ENCODE measurements around the gene CD2.
"Not testable (repeated sequence)": the region's sequence is repeated elsewhere in the genome, so short reads cannot be mapped to it uniquely, and the experiment has no call there.

CD2 gene

DNA sequence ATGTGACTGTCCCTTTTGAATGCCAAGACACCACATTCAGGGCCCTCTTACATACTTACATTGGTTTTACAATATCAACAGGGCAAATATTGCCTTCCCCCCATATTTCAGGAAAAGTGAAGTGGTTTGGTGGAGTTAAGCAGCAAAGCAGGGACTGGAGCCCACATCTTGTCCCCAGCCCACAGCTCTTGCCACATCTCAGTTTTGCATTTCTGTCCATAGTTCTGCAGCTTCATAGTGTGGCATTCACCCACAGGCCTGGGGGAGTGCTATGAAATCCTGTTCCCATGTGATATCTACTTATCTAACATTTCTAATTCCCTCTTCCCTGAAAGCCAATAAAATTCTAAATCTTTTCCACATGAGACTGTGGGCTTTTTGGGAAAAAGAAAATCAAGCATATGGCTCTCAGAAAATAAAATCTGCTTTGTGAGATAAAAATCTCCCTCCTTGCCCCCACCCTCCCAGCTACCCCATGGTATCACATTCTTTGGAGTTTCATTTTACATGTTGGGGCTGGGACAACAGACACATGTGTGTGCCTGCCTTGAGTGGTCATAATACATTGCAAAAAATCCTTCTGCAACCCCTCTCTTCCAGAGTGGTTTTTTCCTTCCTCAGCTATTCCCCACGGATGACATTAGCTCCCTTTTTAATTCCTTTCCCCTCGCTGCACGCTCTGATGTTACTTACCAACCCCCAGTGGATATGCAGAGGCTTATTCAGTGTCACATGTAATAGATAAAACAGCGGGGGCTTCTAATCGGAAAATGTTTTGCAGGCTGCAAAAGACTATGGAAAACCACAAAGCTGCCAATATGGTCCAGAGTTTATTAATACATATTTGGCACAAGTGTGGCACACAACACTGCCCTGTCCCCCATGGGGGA lies 20.5 kb upstream of the CD2 start:
- no peak for DNase-seq

- no peak for DNase-seq
Observed at GRCh38 chr1:116735246-116735645, 19.0 kb upstream of the CD2 start.

DNA sequence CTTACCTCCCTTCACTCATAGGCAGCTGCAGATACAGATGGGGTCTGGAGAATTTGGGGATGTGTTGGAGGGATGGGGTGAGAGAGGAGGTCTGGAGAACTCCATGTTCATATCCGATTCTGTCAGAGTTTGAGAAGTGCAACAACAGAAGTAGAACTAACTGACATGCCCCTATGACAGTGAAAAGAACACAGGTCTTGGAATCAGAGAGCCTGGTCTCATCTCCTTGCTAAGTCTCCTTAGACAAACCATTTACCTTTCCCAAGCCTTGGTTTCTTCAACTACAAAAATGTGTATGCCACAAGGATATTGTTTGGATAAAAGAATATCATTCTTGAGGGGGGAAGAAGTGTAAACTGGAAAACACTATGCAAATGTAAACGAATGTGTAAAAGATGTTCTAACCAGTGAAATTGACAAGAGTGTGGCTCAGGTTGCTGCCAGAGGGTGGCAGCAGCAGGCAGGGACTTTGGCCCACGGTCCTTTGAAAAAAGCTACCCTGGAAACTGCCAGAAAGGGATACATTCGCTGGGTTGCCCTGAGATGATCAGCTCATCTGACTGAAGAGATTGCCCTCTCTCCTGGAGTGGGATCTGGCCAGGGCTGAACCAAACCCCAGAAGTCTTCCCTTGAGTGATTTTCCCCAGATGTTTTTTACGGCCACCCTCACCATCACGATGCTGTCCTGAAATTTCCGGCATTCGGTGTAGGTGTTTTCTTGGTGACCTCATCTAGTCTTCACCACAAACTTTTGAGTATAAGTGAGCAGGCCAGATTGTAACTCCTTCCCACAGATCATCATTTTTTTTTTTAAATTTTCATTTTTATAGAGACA lies 17.0 kb upstream of the CD2 start:
- peak; percentile 54 for DNase-seq

GRCh38 chr1:116737855-116738321 lies 16.3 kb upstream of the CD2 start:
- DNase-seq: no peak

GRCh38 chr1:116738673-116739370 lies 15.4 kb upstream of the CD2 start:
- no peak for DNase-seq

DNA sequence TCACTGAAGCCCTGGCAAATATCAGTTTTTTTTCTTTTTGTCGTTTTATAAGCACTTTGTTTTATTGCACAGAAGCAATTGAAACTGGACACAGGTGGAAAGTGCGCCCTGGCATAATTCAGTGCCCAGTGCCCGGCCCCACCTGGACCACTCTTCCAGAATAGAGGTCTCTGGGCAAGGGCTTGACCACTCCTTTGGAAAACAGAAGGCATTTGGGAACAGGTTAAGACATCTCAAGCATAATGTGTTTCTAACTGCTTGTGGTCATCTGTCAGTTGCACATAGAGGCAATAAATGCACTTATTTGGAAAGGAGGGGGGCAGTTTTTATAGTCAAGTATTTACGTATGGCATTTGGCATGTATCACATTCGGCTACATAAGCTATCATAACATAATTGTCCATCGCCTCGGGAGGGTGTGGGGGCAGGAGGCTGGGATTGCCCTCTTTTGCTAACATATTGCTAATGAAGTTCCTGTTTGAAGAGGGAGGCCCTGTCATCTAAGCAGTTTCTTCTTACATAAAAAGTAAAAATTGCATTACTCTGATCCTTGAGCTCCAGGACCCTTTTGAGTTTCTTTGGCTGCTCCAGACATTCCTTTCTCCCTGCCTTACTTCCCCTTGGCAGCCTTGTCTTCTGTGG lies 14.7 kb upstream of the CD2 start:
- DNase-seq: no peak

DNA sequence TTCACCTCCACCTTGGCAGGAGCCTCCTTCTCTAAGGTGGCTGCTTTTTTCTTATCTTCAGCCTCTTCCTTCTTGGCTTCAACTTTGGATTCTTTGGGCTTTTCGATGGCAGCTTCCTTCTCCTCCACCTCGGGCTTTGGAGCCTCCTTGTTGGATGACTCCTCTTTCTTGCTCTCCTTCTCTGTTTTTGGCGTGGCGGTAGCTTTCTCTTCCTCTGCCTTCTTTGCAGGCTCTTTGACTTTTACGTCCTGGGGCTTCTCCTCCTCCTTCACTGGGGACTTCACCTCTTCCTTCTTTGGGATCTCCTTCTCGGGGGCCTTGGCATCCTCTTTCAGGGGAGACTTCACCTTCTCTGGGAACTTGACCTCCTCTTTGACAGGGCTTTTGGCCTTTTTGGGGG lies 13.9 kb upstream of the CD2 start:
- DNase-seq: no peak

DNA sequence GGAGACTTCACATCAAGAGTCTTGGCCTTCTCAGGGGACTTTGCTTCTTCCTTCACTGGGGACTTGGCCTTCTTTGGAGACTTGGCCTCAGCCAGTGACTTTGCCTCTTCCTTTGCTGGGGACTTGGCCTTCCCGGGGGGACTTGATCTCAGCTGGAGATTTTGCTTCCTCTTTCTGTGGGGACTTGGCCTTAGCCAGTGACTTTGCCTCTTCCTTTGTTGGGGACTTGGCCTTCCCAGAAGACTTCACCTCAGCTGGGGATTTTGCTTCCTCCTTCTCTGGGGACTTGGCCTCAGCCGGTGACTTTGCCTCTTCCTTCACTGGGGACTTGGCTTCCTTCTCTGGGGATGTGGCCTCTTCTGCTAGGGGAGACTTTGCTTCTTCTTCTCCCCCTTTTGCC lies 13.5 kb upstream of the CD2 start:
- no peak for DNase-seq

DNA sequence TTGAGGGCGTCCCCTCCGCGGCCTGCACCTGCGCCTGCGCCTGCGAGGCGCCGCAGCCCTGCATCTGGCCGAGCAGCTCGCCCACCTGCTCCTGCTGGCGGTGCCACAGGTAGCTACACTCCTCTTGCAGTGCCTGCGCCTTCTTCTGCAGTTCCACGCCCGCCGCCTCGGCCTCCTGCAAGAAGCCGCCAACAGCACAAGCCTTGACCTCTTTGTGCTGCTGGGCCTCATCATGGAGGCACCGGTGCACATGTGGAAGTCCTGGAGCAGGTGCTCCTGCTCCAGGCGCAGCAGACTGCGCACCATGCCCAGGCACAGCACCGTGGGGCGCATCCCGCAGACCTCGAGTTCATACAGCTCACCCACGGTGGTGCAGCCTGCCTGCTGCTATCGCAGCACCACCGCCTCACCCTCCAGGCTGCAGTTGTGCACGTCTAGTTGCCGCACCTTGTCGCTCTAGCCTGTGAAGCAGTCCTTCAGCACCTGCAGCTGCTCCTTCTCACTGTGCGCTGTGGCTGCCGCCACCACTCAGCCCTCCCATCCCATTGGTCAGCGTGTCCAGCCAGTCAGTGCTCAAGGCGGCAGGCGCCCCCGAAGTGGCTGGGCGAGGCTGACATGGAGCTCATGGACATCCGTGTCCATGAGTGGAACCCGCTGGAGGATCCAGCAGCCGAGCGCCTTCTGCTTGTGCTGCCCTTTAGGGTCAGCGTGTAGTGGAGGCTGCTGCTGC lies 12.2 kb upstream of the CD2 start:
- DNase-seq: no peak

DNA sequence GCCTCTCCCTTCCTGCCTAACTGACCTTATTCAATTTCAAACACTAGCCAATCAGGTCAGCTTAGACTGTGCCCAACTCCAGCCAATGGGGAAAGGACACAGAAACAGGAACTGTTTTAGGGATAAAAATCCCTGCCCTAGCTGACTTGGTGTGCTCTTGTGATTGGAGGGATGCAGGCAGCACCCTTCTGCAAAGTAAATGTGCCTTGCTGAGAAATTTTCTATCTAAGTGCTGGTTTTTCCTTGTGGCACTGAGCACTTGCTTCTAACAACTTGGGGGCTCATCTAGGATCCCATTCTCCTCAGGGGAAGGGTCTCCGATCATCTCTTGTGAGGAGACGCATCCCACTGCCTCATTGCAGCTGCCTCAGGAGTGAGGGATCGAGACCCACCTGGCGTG lies 10.7 kb upstream of the CD2 start:
- no peak for DNase-seq

- DNase-seq: no peak
Observed at GRCh38 chr1:116748272-116748671, 6.0 kb upstream of the CD2 start.

GRCh38 chr1:116751146-116751545 lies 3.1 kb upstream of the CD2 start:
- DNase-seq: no peak

GRCh38 chr1:116751621-116752020 lies 2.6 kb upstream of the CD2 start:
- DNase-seq: no peak

GRCh38 chr1:116753312-116753711 lies 918 bp upstream of the CD2 start:
- no peak for DNase-seq

DNA sequence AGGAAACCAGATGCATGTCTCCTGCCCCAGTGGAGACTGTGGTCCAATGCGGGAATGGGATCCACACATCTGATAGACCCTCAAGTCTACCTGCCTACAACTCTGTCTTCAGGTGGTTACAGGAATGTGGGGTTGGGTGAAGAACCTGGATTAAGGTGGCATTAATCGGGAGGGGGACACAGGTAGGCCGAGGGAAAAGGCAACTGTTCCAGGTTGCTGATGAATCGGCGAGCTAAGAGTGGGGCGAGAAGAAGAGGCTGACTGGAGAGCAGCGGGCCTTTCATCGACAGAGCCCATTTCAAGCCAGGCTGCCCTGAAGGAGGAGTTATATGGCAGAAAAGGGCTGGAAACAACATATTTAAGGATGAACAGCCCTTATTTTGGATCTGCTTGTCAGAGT lies 836 bp downstream of the CD2 start:
- no peak for DNase-seq

GRCh38 chr1:116755681-116756080 lies 1.5 kb downstream of the CD2 start:
- no peak for DNase-seq

GRCh38 chr1:116756092-116756491 lies 1.9 kb downstream of the CD2 start:
- not testable (repeated sequence) for DNase-seq

GRCh38 chr1:116758456-116758815 lies 4.2 kb downstream of the CD2 start:
- DNase-seq: not testable (repeated sequence)

- no peak for DNase-seq
Observed at GRCh38 chr1:116759636-116760035, 5.4 kb downstream of the CD2 start.

GRCh38 chr1:116760487-116760886 lies 6.3 kb downstream of the CD2 start:
- DNase-seq: no peak

GRCh38 chr1:116760996-116761665 lies 6.9 kb downstream of the CD2 start:
- no peak for DNase-seq

- DNase-seq: no peak
Observed at GRCh38 chr1:116762281-116762680, 8.1 kb downstream of the CD2 start.
